ENCODE results near the gene MYBPC1.
"Not testable (repeated sequence)": the region's sequence is repeated elsewhere in the genome, so short reads cannot be mapped to it uniquely, and the experiment has no call there.

MYBPC1 gene

DNA sequence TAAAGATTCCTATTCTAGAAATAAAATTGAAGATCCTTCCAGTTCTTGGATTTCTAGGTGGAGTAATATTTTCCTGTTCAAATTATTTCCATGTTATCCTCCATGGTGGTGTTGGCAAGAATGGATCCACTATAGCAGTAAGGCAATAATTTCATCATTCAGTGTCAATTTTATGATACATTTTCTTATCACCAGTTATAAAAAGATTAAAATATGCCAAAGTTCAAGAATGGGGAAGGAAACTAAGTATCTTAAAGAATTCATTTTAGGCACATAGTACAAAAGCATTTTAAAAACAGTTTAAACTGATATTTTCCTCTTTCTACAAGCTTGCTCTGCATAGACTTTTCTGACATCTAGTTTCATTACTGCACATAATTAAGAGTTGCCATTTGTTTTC, 125.3 kb downstream of the MYBPC1 start:
- DNase-seq, result no peak

DNA sequence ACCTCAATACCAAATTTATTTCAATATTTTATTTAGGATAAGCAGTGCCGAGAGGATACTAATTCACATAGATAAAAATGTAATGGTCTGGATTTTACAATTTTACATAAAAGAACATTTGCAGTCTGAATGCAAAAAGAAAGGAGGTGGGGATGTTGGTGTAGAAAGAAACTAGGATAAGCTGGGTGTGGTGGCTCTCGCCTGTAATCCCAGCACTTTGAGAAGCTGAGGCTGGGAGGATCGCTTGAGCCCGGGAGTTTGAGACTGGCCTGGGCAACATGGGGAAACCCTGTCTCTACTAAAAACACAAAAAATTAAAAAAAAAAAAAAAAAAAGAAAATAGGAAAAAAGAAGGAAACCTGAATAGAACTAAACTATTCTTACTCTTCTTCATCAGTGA, 127.6 kb downstream of the MYBPC1 start:
- DNase-seq, result no peak

DNA sequence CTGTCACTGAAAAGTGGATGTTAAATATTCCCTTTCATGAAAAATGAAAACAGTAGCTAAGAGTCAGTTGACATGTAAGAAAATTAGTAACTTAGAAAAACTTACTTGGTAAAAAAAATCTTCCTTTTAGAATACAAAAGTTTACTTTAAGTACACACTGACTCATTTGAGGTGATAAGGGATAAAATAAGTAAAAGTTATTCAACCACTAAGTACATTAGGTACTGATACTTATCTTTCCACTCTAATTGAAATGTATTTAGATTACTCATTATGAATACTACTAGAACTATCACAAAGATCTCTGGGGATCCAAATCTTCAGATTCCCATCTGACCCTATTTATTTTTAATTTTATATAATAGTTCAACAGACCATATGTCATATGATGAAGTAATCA, 132.3 kb downstream of the MYBPC1 start:
- DNase-seq, result no peak

DNA sequence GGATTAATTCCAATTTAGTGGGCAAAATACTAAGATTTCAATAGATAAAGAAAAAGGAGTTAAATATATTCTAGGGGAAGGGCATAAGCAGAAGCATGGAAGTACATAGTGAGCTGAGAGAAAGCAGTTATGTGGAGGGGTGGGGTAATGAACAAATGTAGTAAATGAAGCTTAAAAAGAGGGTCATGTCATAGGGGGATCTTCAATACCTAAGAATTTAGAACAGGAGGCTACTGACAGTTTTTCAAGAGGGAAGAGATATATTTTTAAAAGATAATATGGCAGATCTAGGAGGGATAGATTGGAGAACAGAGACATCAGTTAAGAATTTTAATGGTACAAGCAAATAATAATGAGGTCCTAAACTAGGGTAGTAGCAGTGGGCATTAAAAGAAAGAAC, 135.1 kb downstream of the MYBPC1 start:
- no peak for DNase-seq

DNA sequence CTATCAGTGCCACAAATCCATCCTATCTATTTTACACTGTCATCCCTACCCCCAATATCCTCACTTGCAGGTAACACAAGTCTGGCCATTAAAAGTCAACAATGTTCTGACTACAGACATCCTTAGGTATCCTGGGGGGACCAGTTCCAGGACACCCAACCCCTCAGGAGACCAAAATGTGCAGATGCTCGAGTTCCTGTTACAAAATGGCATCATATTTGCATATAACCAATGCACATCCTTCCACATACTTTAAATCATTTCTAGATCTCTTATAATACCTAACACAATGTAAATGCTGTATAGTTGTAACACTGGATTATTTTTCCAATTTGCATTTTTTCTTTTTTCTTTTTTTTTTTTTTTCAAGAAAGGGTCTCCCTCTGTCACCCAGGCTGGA, 137.5 kb downstream of the MYBPC1 start:
- DNase-seq, result no peak

DNA sequence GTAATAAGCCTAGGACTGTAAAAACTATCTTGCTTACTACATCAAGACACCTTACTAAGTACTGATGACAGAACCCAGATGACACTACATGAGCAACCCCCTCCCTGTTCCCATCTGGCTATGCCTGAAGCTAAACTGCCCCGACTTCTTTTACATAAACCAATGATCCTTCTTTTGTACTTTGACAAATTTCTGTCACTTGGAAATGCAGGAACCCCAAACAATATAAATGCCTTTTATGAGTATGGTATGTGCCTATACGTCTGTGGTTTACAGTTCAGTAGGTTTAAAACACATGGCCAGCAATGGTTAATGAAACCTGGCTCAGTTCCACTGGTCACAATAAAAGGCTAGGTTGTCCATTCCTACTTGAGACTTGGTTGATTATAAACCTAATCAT, 138.4 kb downstream of the MYBPC1 start:
- DNase-seq, result no peak

DNA sequence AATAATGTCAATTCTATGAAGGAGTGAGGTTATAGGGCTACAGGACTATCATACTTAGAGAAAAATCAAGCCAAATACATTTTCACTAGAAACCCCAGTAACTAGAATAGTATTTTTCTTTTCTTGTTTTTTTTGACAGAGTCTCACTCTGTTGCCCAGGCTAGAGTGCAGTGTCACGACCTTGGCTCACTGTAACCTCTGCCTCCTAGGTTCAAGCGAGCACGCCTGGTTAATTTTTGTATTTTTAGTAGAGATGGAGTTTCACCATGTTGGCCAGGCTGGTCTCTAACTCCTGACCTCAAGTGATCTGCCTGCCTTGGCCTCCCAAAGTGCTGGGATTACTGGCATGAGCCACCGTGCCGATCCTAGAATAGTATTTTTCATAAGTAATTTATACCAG, 139.7 kb downstream of the MYBPC1 start:
- DNase-seq, result not testable (repeated sequence)

Measured in anterior cingulate cortex (tissue), 58 donors.